ENCODE measurements around the gene NPAS3.

Gene NPAS3

GRCh38 chr14:33810308-33810707, 871.6 kb downstream of the NPAS3 start:
- DNase-seq = no peak

- DNase-seq = no peak
Measured at GRCh38 chr14:33811721-33812120, 873.0 kb downstream of the NPAS3 start.

- no peak for DNase-seq
Measured at GRCh38 chr14:33812181-33812580, 873.5 kb downstream of the NPAS3 start.

GRCh38 chr14:33812601-33813000, 873.9 kb downstream of the NPAS3 start:
- DNase-seq = no peak

- no peak for DNase-seq
Measured at GRCh38 chr14:33814010-33814409, 875.3 kb downstream of the NPAS3 start.

- no peak for DNase-seq
Measured at GRCh38 chr14:33833706-33834465, 895.2 kb downstream of the NPAS3 start.

GRCh38 chr14:33834466-33835260, 896.0 kb downstream of the NPAS3 start:
- no peak for DNase-seq

GRCh38 chr14:33835261-33835655, 896.6 kb downstream of the NPAS3 start:
- DNase-seq = no peak

- no peak for DNase-seq
Measured at GRCh38 chr14:33835677-33836076, 897.0 kb downstream of the NPAS3 start.

GRCh38 chr14:33836203-33836899, 897.7 kb downstream of the NPAS3 start:
- DNase-seq = no peak

GRCh38 chr14:33836900-33837577, 898.4 kb downstream of the NPAS3 start:
- no peak for DNase-seq

- DNase-seq = no peak
Measured at GRCh38 chr14:33837943-33838683, 899.4 kb downstream of the NPAS3 start.

GRCh38 chr14:33839193-33840076, 900.8 kb downstream of the NPAS3 start:
- DNase-seq = no peak

- DNase-seq = no peak
Measured at GRCh38 chr14:33840797-33841196, 902.1 kb downstream of the NPAS3 start.

GRCh38 chr14:33842299-33842698, 903.6 kb downstream of the NPAS3 start:
- DNase-seq = no peak

GRCh38 chr14:33844118-33844517, 905.4 kb downstream of the NPAS3 start:
- no peak for DNase-seq

GRCh38 chr14:33846100-33846824, 907.6 kb downstream of the NPAS3 start:
- no peak for DNase-seq

- no peak for DNase-seq
Measured at GRCh38 chr14:33847066-33847465, 908.4 kb downstream of the NPAS3 start.

- no peak for DNase-seq
Measured at GRCh38 chr14:33848009-33848408, 909.3 kb downstream of the NPAS3 start.

- DNase-seq = no peak
Measured at GRCh38 chr14:33848706-33849454, 910.2 kb downstream of the NPAS3 start.

All from T1000 (cell line).